Upper lobe of left lung (tissue), 6 donors: Measurements from ENCODE around the gene CD34. TPM values are rescaled to one million over a fixed set of nuclear protein-coding genes. Genes with fewer than 3 reads are reported as not detected.
A peak's percentile ranks its signal among the peaks of the same experiment; 100 is the strongest.
"Not testable (repeated sequence)": the region's sequence is repeated elsewhere in the genome, so short reads cannot be mapped to it uniquely, and the experiment has no call there.

ENCODE experiments used
- ATAC-seq, 2 donors: fragments of 200-7000 bp; cut with Tn5 transposase; one replicate each; pipeline ENCODE4 v1.9.1; 2022; ENCODE audit warnings: mild to moderate bottlenecking in 2 of 2, moderate library complexity in 2 of 2; ENCODE audit not compliant: low FRiP score in 2 of 2
- DNase-seq, 2 donors: peaks; one replicate each; pipeline ENCODE4 v3.0.0-alpha.2; 2019 to 2020
- H3K27ac ChIP-seq, 4 donors: fragments of 200-600 bp; sonication (generic); one replicate each; pipeline ENCODE4 v1.5.1; 2016 to 2019
- H3K27me3 ChIP-seq, 4 donors: fragments of 200-600 bp; sonication (generic); one replicate each; pipeline ENCODE4 v1.5.1; 2017 to 2019
- H3K36me3 ChIP-seq, 4 donors: fragments of 200-600 bp; sonication (generic); one replicate each; pipeline ENCODE4 v1.5.1; 2016 to 2019
- H3K4me1 ChIP-seq, 4 donors: fragments of 200-600 bp; sonication (generic); one replicate each; pipeline ENCODE4 v1.5.1; 2018 to 2019
- H3K4me3 ChIP-seq, 4 donors: fragments of 200-600 bp; sonication (generic); one replicate each; pipeline ENCODE4 v1.5.1; 2017 to 2019; ENCODE audit warnings: mild to moderate bottlenecking in 2 of 4, moderate library complexity in 1 of 4
- H3K9me3 ChIP-seq, 4 donors: fragments of 200-600 bp; sonication (generic); one replicate each; pipeline ENCODE4 v1.5.1; 2018 to 2019
- EP300 ChIP-seq, 4 donors: sonication (generic); formaldehyde crosslinking; IDR thresholded peaks; one replicate each; pipeline ENCODE4 v1.5.1; 2017; ENCODE audit warnings: antibody characterized with exemption in 4 of 4, control low read depth in 2 of 4
- POLR2A ChIP-seq, 4 donors: fragments of 450-650 bp; IDR thresholded peaks; one replicate each; pipeline ENCODE4 v1.5.1; 2016 to 2017; ENCODE audit warnings: antibody characterized with exemption in 4 of 4, mild to moderate bottlenecking in 2 of 4
- POLR2AphosphoS5 ChIP-seq, 2 donors: sonication (generic); formaldehyde crosslinking; IDR thresholded peaks; one replicate each; pipeline ENCODE4 v1.5.1; 2017; ENCODE audit warnings: antibody characterized with exemption in 2 of 2
- WGBS, 2 donors: methylation state at CpG; one replicate each; pipeline ENCODE4 v1.1.5; 2017 to 2018; 5-methylcytosine and 5-hydroxymethylcytosine counted together
- total RNA-seq, 6 donors: library from RNA; depleted of rRNA in 4 of 6; stranded (reverse); fragments of >200 nt in 4 of 6; gene quantifications; one replicate each; pipeline versions ENCODE4 v1.1.0 to v1.2.1, GENCODE V29; 2016 to 2021
- TF ChIP-seq, protein P1 (sequence below), 6 experiments: fragments of 450-650 bp in 4 of 6; fragments of 200-600 bp in 2 of 6; sonication (generic) in 2 of 6; IDR thresholded peaks; one replicate each; pipeline ENCODE4 v1.5.1; 2016 to 2019; ENCODE audit warnings: antibody characterized with exemption in 6 of 6
- donor health status: DM: no; HTN: no; CAD: no; lungs with moderate emphysema.
- donor health status: DM: no; HTN: yes; CAD: no; lungs with severe emphysema.

Gene CD34
- total RNA-seq, 6 donors from 2014 or later: 8.8 to 78.2 (median 22.4) TPM

DNA sequence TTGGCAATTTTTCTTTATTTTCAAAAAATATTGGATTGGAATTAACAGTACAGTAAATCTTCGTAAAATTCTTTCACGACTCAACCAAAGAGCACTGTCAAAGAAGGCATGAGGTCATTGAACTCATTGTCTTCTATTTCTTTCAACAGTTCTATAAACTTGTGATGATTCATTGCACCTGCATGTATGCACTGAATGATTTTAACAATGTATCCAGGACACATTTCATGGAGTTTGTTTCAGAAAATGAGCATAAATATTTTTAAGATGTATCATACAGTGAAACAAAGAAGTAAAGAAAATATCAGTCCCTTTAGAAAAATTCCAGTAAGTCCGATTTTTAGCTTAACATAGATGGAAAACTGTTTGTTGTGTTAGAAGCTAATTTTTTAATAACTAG lies 33.6 kb upstream of the CD34 start:
- no peak for ATAC-seq
- WGBS, 2 donors: 80 to 89% methylated on average over 3 of the region's 3 CpGs
- no peak for TF ChIP-seq EP300 (IDR thresholded peaks at IDR 0.05)
- no peaks in the 10 kb centered on the region for H3K27me3 ChIP-seq
- no peak overlapping the region for H3K4me3 ChIP-seq
- H3K27ac ChIP-seq: no peak overlapping the region
- peaks cover 0 to 16% (median 3%) of the 10 kb centered on the region in 4 donors for H3K4me1 ChIP-seq
- H3K36me3 ChIP-seq: no peaks in the 10 kb centered on the region
- DNase-seq: no peak
- no peaks in the 10 kb centered on the region for H3K9me3 ChIP-seq

DNA sequence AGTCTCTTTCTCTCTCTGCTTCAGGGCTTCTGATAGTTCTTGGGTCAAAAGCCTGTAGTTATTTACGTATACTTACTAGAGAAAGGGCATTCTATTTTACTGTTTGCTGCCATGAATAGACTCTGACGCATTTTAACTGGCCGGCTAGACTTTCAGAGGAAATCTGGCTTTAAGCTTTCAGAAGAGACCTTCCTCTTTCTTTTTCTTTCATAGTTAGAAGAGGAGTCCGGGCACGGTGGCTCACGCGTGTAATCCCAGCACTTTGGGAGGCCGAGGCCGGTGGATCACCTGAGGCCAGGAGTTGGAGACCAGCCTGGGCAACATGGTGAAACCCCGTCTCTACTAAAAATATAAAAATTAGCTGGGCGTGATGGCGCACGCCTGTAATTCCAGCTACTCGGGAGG lies 31.4 kb upstream of the CD34 start:
- Histone ChIP-seq H3K27ac (peak overlapping the region; percentile 52 to 67 (median 55)), H3K4me1 (peaks cover 0 to 16% (median 0%) of the 10 kb centered on the region in 4 donors)
- not testable (repeated sequence) for H3K4me3 ChIP-seq, H3K27me3 ChIP-seq, H3K9me3 ChIP-seq, H3K36me3 ChIP-seq
- DNase-seq (peak in 1 of 2 donors; percentile 27), ATAC-seq (peak in 1 of 2 donors; percentile 54)
- 54 to 60% methylated on average over 12 to 14 of the region's 14 CpGs for WGBS, 2 donors

DNA sequence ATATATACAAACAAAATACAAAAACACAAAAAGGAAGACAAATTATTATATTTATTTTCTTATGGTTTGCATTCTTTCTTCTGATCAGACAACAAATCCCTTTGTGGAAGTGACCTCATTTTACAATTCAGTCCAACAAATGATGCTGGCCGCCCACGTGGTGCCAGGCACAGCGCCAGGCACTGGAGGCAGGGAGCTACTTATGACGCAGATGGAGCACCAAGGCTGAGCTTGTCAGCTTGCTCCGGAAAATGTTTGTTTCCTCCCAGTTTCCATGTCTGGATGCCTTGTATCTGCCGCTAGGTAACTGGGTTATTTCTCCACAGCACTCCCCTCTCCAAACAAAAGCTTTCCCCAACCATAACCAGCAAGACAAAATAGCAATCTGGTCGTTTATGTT lies 30.7 kb upstream of the CD34 start:
- ATAC-seq: peak in 1 of 2 donors; percentile 94
- WGBS, 2 donors: 32 to 36% methylated on average over 7 of the region's 7 CpGs
- TF ChIP-seq POLR2A (IDR thresholded peaks at IDR 0.05): no peak
- TF ChIP-seq, protein P1, sequence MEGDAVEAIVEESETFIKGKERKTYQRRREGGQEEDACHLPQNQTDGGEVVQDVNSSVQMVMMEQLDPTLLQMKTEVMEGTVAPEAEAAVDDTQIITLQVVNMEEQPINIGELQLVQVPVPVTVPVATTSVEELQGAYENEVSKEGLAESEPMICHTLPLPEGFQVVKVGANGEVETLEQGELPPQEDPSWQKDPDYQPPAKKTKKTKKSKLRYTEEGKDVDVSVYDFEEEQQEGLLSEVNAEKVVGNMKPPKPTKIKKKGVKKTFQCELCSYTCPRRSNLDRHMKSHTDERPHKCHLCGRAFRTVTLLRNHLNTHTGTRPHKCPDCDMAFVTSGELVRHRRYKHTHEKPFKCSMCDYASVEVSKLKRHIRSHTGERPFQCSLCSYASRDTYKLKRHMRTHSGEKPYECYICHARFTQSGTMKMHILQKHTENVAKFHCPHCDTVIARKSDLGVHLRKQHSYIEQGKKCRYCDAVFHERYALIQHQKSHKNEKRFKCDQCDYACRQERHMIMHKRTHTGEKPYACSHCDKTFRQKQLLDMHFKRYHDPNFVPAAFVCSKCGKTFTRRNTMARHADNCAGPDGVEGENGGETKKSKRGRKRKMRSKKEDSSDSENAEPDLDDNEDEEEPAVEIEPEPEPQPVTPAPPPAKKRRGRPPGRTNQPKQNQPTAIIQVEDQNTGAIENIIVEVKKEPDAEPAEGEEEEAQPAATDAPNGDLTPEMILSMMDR (IDR thresholded peaks at IDR 0.05): no peak
- peak in 1 of 4 donors; percentile 24 for TF ChIP-seq EP300 (IDR thresholded peaks at IDR 0.05)
- peak; percentile 59 to 74 for TF ChIP-seq POLR2AphosphoS5 (IDR thresholded peaks at IDR 0.05)

DNA sequence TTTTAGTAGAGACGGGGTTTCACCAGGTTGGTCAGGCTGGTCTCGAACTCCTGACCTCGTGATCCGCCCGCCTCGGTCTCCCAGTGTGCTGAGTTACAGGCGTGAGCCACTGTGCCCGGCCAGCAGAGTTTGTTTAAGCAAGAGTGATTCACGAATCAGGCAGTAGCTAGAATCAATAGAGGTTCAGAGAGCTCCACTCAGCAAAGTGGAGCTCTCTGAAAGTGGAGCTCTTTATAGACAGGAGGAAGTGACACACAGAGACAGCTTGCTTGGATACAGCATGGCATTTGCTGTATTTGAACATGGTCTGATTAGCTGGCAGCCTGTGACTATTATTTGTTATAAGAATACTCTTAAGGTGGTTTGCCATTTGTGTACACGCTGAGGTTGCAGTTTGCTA lies 27.1 kb upstream of the CD34 start:
- Histone ChIP-seq H3K4me1 (peaks cover 0 to 12% (median 0%) of the 10 kb centered on the region in 4 donors), H3K9me3 (no peaks in the 10 kb centered on the region), H3K27me3 (no peaks in the 10 kb centered on the region), H3K36me3 (no peaks in the 10 kb centered on the region), H3K27ac (peak overlapping the region in 1 of 4 donors; percentile 32), H3K4me3 (no peak overlapping the region)
- 66 to 69% methylated on average over 10 of the region's 10 CpGs for WGBS, 2 donors
- ATAC-seq (peak in 1 of 2 donors; percentile 61), DNase-seq (no peak)
- TF ChIP-seq POLR2AphosphoS5 (IDR thresholded peaks at IDR 0.05) (no peak), EP300 (IDR thresholded peaks at IDR 0.05) (no peak), POLR2A (IDR thresholded peaks at IDR 0.05) (no peak)
- TF ChIP-seq, protein P1 (IDR thresholded peaks at IDR 0.05): no peak

More for the DNA sequence above, 30.7 kb upstream of the CD34 start:
- Histone ChIP-seq H3K36me3 (no peaks in the 10 kb centered on the region), H3K4me3 (no peak overlapping the region), H3K27ac (peak overlapping the region; percentile 52 to 67 (median 55)), H3K4me1 (peaks cover 0 to 12% (median 0%) of the 10 kb centered on the region in 4 donors), H3K27me3 (no peaks in the 10 kb centered on the region), H3K9me3 (no peaks in the 10 kb centered on the region)
- peak; percentile 35 to 94 for DNase-seq

DNA sequence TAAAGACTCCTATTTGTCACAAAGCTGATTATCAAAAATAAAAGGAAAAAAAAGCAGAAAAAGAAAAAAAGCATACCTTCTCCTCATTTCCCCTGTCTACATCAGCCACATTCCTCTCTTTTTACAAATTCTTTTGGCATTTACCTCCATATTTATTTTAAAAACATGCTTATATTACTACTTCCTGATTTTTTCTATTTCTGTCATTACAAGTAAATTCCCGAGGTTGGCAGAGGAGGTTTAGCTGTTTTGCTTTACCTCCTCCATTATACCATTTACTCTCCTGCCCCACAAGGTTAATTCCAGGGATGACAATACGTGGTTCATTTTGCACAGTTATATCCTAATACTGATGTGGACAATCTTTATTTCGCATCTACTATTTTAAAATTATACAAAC lies 26.3 kb upstream of the CD34 start:
- Histone ChIP-seq H3K27ac (no peak overlapping the region), H3K4me3 (no peak overlapping the region), H3K36me3 (no peaks in the 10 kb centered on the region), H3K9me3 (no peaks in the 10 kb centered on the region), H3K27me3 (no peaks in the 10 kb centered on the region), H3K4me1 (peaks cover 0 to 11% (median 0%) of the 10 kb centered on the region in 4 donors)
- ATAC-seq (no peak), DNase-seq (no peak)
- TF ChIP-seq EP300 (IDR thresholded peaks at IDR 0.05) (no peak), POLR2AphosphoS5 (IDR thresholded peaks at IDR 0.05) (no peak)
- WGBS, 2 donors: 58 to 62% methylated on average over 3 of the region's 3 CpGs

DNA sequence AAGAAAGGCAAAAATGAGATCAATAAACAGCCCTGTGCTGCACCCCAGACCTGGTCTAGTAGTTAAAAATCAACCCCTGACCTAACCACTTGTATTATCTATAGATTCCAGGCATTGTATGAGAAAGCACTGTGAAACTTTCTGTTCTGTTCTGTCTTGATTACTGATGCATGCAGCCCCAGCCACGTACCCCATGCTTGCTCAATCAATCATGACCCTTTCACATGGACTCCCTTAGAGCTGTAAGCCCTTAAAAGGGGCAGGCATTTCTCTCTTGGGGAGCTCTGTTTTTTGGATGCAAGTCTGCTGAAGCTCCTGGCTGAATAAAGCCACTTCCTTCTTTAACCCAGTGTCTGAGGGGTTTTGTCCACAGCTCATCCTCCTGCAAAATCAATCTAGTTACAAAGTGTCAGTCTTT lies 24.2 kb upstream of the CD34 start:
- peaks cover 0 to 6% (median 0%) of the 10 kb centered on the region in 4 donors for H3K4me1 ChIP-seq
- H3K27ac ChIP-seq: no peak overlapping the region
- WGBS, 2 donors: 78% methylated on average over 1 of the region's 1 CpG
- H3K4me3 ChIP-seq: no peak overlapping the region
- ATAC-seq (no peak), DNase-seq (no peak)
- no peaks in the 10 kb centered on the region for H3K9me3 ChIP-seq
- no peaks in the 10 kb centered on the region for H3K36me3 ChIP-seq
- TF ChIP-seq, protein P1 (IDR thresholded peaks at IDR 0.05): no peak
- TF ChIP-seq POLR2AphosphoS5 (IDR thresholded peaks at IDR 0.05) (no peak), EP300 (IDR thresholded peaks at IDR 0.05) (no peak), POLR2A (IDR thresholded peaks at IDR 0.05) (no peak)
- H3K27me3 ChIP-seq: no peaks in the 10 kb centered on the region
